Measurements from ENCODE around the gene MDFIC. TPM values are rescaled to one million over a fixed set of nuclear protein-coding genes. Genes with fewer than 3 reads are reported as not detected.

The MDFIC gene
- total and polyA plus RNA-seq, 2 of the 4 experiments (the other 2 are of a cell fraction) = 16.9 to 35.0 TPM

- TF ChIP-seq RFX5 (IDR thresholded peaks at IDR 0.05; ENCODE audit: low read depth, low read length) (no peak), NFE2L2 (IDR thresholded peaks at IDR 0.05; ENCODE audit: low read depth, low read length) (no peak), RAD21 (IDR thresholded peaks at IDR 0.05; ENCODE audit: low read length) (no peak)
These were observed 64.6 kb downstream of the MDFIC start (continued) for GRCh38 chr7:114986190-114987180.

- TF ChIP-seq USF2 (IDR thresholded peaks at IDR 0.05; ENCODE audit: low read depth, low read length) = no peak
- H3K79me1 ChIP-seq (ENCODE audit: low read depth in 1 of 2, low read length in 2 of 2) = peaks cover 11 to 20% of the 10 kb centered on the region in 2 experiments; a peak in 3 of 4 replicates
- in situ Hi-C loops (cut with MboI; ENCODE audit: low sequenced_read_pairs) (no loop called here), dilution Hi-C loops (cut with HindIII; ENCODE audit: low sequenced_read_pairs, unreplicated experiment) (no loop called here), intact Hi-C loops (cut with micrococcal nuclease) (loop anchor here (10.0 kb wide), 1 partner anchor 57 kb away; no protein-coding TSS in a partner anchor)
- H3K18ac ChIP-seq (ENCODE audit: low read depth, low read length) = peak overlapping the region; percentile 34
- no peaks in the 10 kb centered on the region for H4K20me1 ChIP-seq (ENCODE audit: insufficient read depth, low read length)
- H2AK9ac ChIP-seq (replicated peaks; ENCODE audit: low read depth, low read length, poor library complexity) = no peak overlapping the region
- H3K27ac ChIP-seq (ENCODE audit: insufficient read depth, low read length) = no peak overlapping the region; the same call in 1 of the 2 replicates
- no CpG with 5 or more reads among the region's 1 CpG for WGBS, 2 experiments (ENCODE audit: extremely low coverage in 2 of 2, insufficient read length in 1 of 2)
- ChIA-PET POLR2A (ENCODE audit: unreplicated experiment) (no interaction called here), CTCF (interaction anchor here (1.1 to 1.7 kb wide), 2 partner anchors 10 to 21 kb away, joined by 5 to 8 read pairs; no protein-coding TSS in a partner anchor)
- no peak overlapping the region for H2AFZ ChIP-seq (replicated peaks; ENCODE audit: low read length, poor library complexity)
- H3K9me1 ChIP-seq (ENCODE audit: insufficient read depth, low read length) = no peaks in the 10 kb centered on the region
- H2BK20ac ChIP-seq (ENCODE audit: low read depth, low read length) = no peak overlapping the region
- DNase-seq (no peak), ATAC-seq (ENCODE audit: low read depth) (no peak)
- no peak overlapping the region for H2BK120ac ChIP-seq (ENCODE audit: low read depth, low read length)
- no peak overlapping the region for H3K4ac ChIP-seq (ENCODE audit: low read depth, low read length)
- H3K23ac ChIP-seq (ENCODE audit: low read depth, low read length) = no peak overlapping the region
- no TSS peak for BruUV-seq (replicated peaks)
- 0 out of 2 replicates have a peak overlapping the region, but pooled peaks have one; percentile 21 for H2AK5ac ChIP-seq (ENCODE audit: low read depth, low read length)
- H2BK15ac ChIP-seq (ENCODE audit: low read depth, low read length) = no peak overlapping the region
- no peak overlapping the region for H4K8ac ChIP-seq (ENCODE audit: low read depth in 2 of 2, low read length in 2 of 2)
- H4K5ac ChIP-seq (ENCODE audit: low read depth, low read length) = no peak overlapping the region; the same call in none of the 2 replicates
- no peak overlapping the region for H3K56ac ChIP-seq (ENCODE audit: extremely low read depth, insufficient read depth, low read length)
- H3K14ac ChIP-seq (replicated peaks; ENCODE audit: low read depth, low read length) = no peak overlapping the region
- H4K91ac ChIP-seq (ENCODE audit: insufficient read depth, low read depth, low read length) = no peak overlapping the region
- H3K4me1 ChIP-seq (ENCODE audit: control insufficient read depth, insufficient read depth, low read length) = peaks cover 4% of the 10 kb centered on the region; the same call in 1 of the 2 replicates
- H3K4me2 ChIP-seq (ENCODE audit: low read depth, low read length) = no peak overlapping the region
- H3K36me3 ChIP-seq (ENCODE audit: control insufficient read depth, insufficient read depth, low read length) = peaks cover 4% of the 10 kb centered on the region; the same call in 1 of the 2 replicates
- no peak overlapping the region for H3K9ac ChIP-seq (ENCODE audit: low read depth, low read length)
- H3K4me3 ChIP-seq (ENCODE audit: insufficient read depth, low read depth, low read length) = no peak overlapping the region
- no peaks in the 10 kb centered on the region for H3K27me3 ChIP-seq (ENCODE audit: control insufficient read depth, insufficient read depth, low read length)
- H3K9me3 ChIP-seq (ENCODE audit: control insufficient read depth, insufficient read depth, low read length) = no peaks in the 10 kb centered on the region
- H2BK5ac ChIP-seq (ENCODE audit: low read depth, low read length, poor library complexity, severe bottlenecking) = peak overlapping the region; percentile 47
These were observed 66.1 kb downstream of the MDFIC start for GRCh38 chr7:114988026-114988425.

Data from IMR-90 (cell line).